ENCODE data around the gene NKX1-2. TPM values are rescaled to one million over a fixed set of nuclear protein-coding genes. Genes with fewer than 3 reads are reported as not detected.

The NKX1-2 gene
- total RNA-seq, 1 donor: not detected

- no peak for TF ChIP-seq CTCF (IDR thresholded peaks at IDR 0.05; ENCODE audit: insufficient read depth, low read length)
- no peak for DNase-seq (ENCODE audit: low read depth)
- H3K4me3 ChIP-seq (ENCODE audit: low read depth, low read length): no peak overlapping the region
Measured at GRCh38 chr10:124453960-124454610, 4.2 kb upstream of the NKX1-2 start.

GRCh38 chr10:124451276-124451675 is 1.4 kb upstream of the NKX1-2 start:
- no peak overlapping the region for H3K4me3 ChIP-seq (ENCODE audit: low read depth, low read length)
- DNase-seq (ENCODE audit: low read depth): no peak
- no peak for TF ChIP-seq CTCF (IDR thresholded peaks at IDR 0.05; ENCODE audit: insufficient read depth, low read length)

GRCh38 chr10:124450783-124451057 is 885 bp upstream of the NKX1-2 start:
- no peak overlapping the region for H3K4me3 ChIP-seq (ENCODE audit: low read depth, low read length)
- no peak for DNase-seq (ENCODE audit: low read depth)
- no peak for TF ChIP-seq CTCF (IDR thresholded peaks at IDR 0.05; ENCODE audit: insufficient read depth, low read length)

- TF ChIP-seq CTCF (IDR thresholded peaks at IDR 0.05; ENCODE audit: insufficient read depth, low read length): no peak
- H3K4me3 ChIP-seq (ENCODE audit: low read depth, low read length): no peak overlapping the region
- DNase-seq (ENCODE audit: low read depth): no peak
Measured at GRCh38 chr10:124449170-124450011, 444 bp downstream of the NKX1-2 start.

GRCh38 chr10:124448696-124449169 is 1.1 kb downstream of the NKX1-2 start:
- DNase-seq (ENCODE audit: low read depth): no peak
- no peak overlapping the region for H3K4me3 ChIP-seq (ENCODE audit: low read depth, low read length)
- no peak for TF ChIP-seq CTCF (IDR thresholded peaks at IDR 0.05; ENCODE audit: insufficient read depth, low read length)

- TF ChIP-seq CTCF (IDR thresholded peaks at IDR 0.05; ENCODE audit: insufficient read depth, low read length): no peak
- no peak for DNase-seq (ENCODE audit: low read depth)
- no peak overlapping the region for H3K4me3 ChIP-seq (ENCODE audit: low read depth, low read length)
Measured at GRCh38 chr10:124447751-124448466, 1.9 kb downstream of the NKX1-2 start.
